ENCODE results near the gene SORT1.
A peak's percentile ranks its signal among the peaks of the same experiment; 100 is the strongest.
"Not testable (repeated sequence)": the region's sequence is repeated elsewhere in the genome, so short reads cannot be mapped to it uniquely, and the experiment has no call there.

SORT1 gene

GRCh38 chr1:109294481-109294880, 103.2 kb downstream of the SORT1 start:
- no peak for TF ChIP-seq CTCF (IDR thresholded peaks at IDR 0.05; ENCODE audit: insufficient read depth, low read depth, low read length, missing control alignments)
- no peak overlapping the region for H3K4me3 ChIP-seq (ENCODE audit: low read length)
- DNase-seq (ENCODE audit: low read depth), result no peak

- DNase-seq (ENCODE audit: low read depth), result no peak
- H3K4me3 ChIP-seq (ENCODE audit: low read length), result no peak overlapping the region
- TF ChIP-seq CTCF (IDR thresholded peaks at IDR 0.05; ENCODE audit: insufficient read depth, low read depth, low read length, missing control alignments), result no peak
Observed at GRCh38 chr1:109293026-109293425, 104.7 kb downstream of the SORT1 start.

- H3K4me3 ChIP-seq (ENCODE audit: low read length), result no peak overlapping the region
- no peak for TF ChIP-seq CTCF (IDR thresholded peaks at IDR 0.05; ENCODE audit: insufficient read depth, low read depth, low read length, missing control alignments)
- DNase-seq (ENCODE audit: low read depth), result no peak
Observed at GRCh38 chr1:109292364-109292763, 105.4 kb downstream of the SORT1 start.

- TF ChIP-seq CTCF (IDR thresholded peaks at IDR 0.05; ENCODE audit: insufficient read depth, low read depth, low read length, missing control alignments), result no peak
- no peak for DNase-seq (ENCODE audit: low read depth)
- H3K4me3 ChIP-seq (ENCODE audit: low read length), result no peak overlapping the region
Observed at GRCh38 chr1:109290998-109291397, 106.7 kb downstream of the SORT1 start.

- no peak for DNase-seq (ENCODE audit: low read depth)
- no peak for TF ChIP-seq CTCF (IDR thresholded peaks at IDR 0.05; ENCODE audit: insufficient read depth, low read depth, low read length, missing control alignments)
Observed at GRCh38 chr1:109290137-109290536, 107.6 kb downstream of the SORT1 start.

GRCh38 chr1:109286762-109287161, 111.0 kb downstream of the SORT1 start:
- not testable (repeated sequence) for DNase-seq (ENCODE audit: low read depth); H3K4me3 ChIP-seq (ENCODE audit: low read length)

More at GRCh38 chr1:109290137-109290536, 107.6 kb downstream of the SORT1 start:
- H3K4me3 ChIP-seq (ENCODE audit: low read length), result no peak overlapping the region

GRCh38 chr1:109283748-109284600, 113.7 kb downstream of the SORT1 start:
- no peak for DNase-seq (ENCODE audit: low read depth)
- peak overlapping the region; percentile 73 for H3K4me3 ChIP-seq (ENCODE audit: low read length)
- TF ChIP-seq CTCF (IDR thresholded peaks at IDR 0.05; ENCODE audit: insufficient read depth, low read depth, low read length, missing control alignments), result no peak

All from epithelial cell of esophagus (primary cell).